NCI-H146 treated with DMSO at 0.1 percent for 48 hours (cell line): Measurements from ENCODE around the gene SYNE1.

Source experiments
- DNase-seq: peaks from one replicate; lab custom pipeline; 2025; ENCODE audit not compliant: unreplicated experiment; lab: John Stamatoyannopoulos, UW

SYNE1 gene

GRCh38 chr6:152118224-152118623 is 518.9 kb downstream of the SYNE1 start:
- no peak for DNase-seq

- no peak for DNase-seq
Observed at GRCh38 chr6:152117156-152118133, 519.7 kb downstream of the SYNE1 start.

- no peak for DNase-seq
Observed at GRCh38 chr6:152112491-152113261, 524.5 kb downstream of the SYNE1 start.

GRCh38 chr6:152110886-152111820 is 526.0 kb downstream of the SYNE1 start:
- no peak for DNase-seq

GRCh38 chr6:152107973-152108372 is 529.2 kb downstream of the SYNE1 start:
- DNase-seq: no peak

- peak; percentile 87 for DNase-seq
Observed at GRCh38 chr6:152100183-152100618, 537.0 kb downstream of the SYNE1 start.

GRCh38 chr6:152099446-152100182 is 537.5 kb downstream of the SYNE1 start:
- peak; percentile 72 for DNase-seq

GRCh38 chr6:152098683-152099082 is 538.5 kb downstream of the SYNE1 start:
- no peak for DNase-seq

- no peak for DNase-seq
Observed at GRCh38 chr6:152096863-152097496, 540.2 kb downstream of the SYNE1 start.

- no peak for DNase-seq
Observed at GRCh38 chr6:152094992-152095592, 542.1 kb downstream of the SYNE1 start.

GRCh38 chr6:152094276-152094675 is 542.9 kb downstream of the SYNE1 start:
- DNase-seq: no peak

GRCh38 chr6:152093711-152094110 is 543.5 kb downstream of the SYNE1 start:
- peak; percentile 15 for DNase-seq

GRCh38 chr6:152091851-152092341 is 545.3 kb downstream of the SYNE1 start:
- no peak for DNase-seq

GRCh38 chr6:152091201-152091600 is 546.0 kb downstream of the SYNE1 start:
- DNase-seq: no peak

GRCh38 chr6:152089992-152090391 is 547.2 kb downstream of the SYNE1 start:
- no peak for DNase-seq

- DNase-seq: no peak
Observed at GRCh38 chr6:152087701-152088100, 549.5 kb downstream of the SYNE1 start.

- no peak for DNase-seq
Observed at GRCh38 chr6:152087096-152087495, 550.1 kb downstream of the SYNE1 start.

- DNase-seq: no peak
Observed at GRCh38 chr6:152086223-152086873, 550.8 kb downstream of the SYNE1 start.
